GM19455 (cell line): Measurements from ENCODE around the gene SPATA2.

Experiments used
- ATAC-seq: cut with Tn5 transposase; IDR thresholded peaks from one replicate; pipeline ENCODE4 v1.9.1; 2021; ENCODE audit not compliant: unreplicated experiment

The SPATA2 gene

DNA sequence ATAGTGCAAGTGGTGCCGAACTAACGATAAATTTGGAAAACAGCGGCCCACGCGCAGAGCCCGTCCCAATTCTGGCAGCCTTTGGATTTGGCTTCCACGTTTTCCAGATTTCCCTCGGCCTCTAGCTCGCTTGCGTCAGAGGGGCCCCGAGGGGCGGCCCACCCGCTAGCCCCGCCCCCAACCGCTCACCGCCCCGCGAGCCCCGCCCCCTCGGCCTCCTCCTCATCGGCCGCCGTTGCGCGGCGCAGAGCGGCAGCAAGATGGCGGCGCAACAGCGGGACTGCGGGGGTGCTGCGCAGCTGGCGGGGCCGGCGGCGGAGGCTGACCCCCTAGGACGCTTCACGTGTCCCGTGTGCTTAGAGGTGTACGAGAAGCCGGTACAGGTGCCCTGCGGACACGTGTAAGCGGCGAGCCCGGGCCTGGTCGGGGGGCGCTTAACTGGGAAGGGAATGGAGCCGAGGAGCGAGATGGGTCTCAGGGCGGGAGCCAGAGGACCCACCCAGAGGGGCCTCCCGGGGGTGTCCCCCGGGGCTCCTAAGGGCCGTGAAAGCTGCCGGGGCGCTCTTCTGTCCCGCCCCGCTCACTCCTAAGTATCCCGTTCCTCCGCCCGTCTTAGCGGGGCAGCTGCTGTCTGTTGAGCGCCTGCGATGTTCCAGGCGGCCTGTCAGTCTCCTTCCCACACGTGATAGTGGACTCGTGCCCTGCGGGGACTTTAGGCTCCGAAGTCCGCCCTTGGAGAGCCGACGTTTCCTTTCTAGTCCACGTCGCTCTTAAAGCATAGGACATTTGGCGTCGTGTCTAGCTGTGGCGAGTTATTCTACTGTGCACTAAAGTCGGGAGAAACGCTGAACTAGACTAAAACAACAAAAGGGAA lies 21.1 kb upstream of the SPATA2 start, which contains the start of gene RNF114:
Gene RNF114, plus strand, starts transcription at position 245 of the 874 bp plus-strand sequence. Its CDS starts 16 bp downstream, at position 261.
- ATAC-seq, result peak; percentile 70

DNA sequence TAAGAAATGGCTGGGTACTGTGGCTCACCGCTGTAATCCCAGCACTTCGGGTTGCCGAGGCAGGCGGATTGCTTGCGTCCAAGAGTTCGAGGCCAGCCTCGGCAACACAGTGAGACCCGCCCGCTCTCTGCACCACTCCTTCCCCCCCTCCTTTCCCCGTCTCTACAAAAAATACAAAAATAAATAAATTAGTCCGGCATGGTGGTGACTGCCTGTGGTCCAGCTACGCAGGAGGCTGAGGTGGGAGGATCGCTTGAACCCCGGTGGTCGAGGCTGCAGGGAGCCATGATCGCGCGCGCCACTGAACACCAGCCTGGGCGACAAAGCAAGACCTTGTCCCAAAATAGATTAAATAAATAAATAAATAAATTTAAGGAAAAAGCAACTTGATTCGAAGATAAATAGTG lies 20.4 kb upstream of the SPATA2 start:
- ATAC-seq, result no peak

DNA sequence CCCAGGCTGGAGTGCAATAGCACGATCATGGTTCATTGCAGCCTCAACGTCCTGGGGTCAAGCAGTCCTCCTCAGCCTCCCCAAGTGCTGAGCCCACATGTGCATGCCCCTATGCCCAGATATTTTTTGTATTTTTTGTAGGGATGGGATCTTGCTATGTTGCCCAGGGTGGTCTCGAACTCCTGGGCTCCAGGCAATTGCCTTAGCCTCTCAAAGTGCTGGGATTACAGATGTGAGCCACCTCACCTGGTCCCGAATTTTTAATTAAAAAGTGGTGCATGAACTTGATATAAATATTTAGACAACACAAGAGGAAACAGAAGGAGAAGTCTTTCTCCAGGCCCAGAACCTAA lies 13.8 kb upstream of the SPATA2 start:
- ATAC-seq, result no peak

DNA sequence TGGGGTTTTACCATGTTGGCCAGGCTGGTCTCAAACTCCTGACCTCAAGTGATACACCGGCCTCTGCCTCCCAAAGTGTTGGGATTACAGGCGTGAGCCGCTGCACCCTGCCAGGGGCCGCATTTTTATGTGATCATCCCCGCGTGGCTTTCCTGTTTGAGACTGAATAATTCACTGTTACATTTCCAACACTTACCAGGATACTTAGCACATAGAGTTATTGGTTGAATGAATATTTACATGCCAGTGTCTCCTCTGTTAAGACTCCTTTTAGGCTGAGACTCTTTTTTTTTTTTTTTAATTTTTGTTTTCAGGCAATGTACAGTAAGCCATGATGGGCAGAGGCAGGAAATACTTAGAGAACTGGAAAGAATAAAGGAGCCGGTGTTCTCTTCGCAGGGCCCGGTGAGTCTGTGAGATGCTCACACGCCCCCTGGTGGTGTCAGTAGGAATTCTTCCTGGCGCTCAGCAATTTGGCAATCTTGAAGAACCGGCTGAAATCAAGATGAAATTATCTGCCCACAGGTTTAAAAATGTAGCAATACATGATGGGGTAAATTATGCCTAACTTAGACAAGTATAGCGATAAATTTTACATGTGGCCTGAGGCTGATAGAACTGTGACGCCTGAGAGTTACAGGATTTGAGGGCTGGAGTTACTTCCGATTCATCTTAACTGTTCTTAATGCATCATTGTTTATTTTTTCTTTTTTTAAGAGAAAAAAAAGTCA lies 13.2 kb upstream of the SPATA2 start:
- ATAC-seq, result no peak

DNA sequence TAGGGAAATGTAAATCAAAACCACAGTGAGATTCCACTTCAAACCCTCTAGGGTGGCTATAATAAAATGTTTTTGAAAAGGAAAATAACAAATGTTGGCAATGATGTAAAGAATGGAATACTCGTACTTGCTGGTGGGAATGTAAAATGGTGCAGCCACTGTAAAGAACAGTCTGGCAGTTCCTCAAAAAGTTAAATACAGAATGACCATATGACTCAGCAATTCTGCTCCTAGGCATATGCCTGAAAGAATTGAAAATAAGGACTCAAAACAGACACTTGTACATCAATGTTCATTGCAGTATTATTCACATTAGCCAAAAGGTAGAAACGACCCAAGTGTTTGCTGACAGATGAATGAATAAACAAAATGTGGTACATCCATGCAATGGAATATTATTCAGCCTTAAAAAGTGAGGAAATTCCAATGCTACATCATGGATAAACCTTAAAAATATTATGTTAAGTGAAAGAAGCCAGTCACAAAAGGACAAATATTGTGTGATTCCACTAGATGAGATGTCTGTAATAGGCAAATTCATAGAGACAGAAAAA lies 10.6 kb upstream of the SPATA2 start:
- ATAC-seq, result no peak

DNA sequence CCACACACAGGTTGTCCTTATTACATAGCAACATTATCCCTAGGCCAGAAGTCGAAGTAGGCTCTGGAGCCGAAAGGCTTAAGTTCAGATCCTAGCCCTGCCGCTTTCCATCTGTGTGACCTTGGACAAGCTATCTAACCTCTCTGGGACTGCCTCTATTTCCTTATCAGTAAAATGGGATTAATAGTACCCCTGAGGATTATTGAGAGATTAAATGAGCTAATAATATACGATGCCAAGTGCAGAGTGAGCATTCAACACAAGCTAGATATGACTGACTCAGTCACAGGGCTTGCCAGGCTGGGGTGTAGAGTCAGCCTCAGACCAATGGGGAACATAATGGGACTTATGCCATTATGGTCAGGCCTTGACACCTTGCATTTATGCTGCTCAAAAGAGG lies 8.9 kb upstream of the SPATA2 start:
- no peak for ATAC-seq

DNA sequence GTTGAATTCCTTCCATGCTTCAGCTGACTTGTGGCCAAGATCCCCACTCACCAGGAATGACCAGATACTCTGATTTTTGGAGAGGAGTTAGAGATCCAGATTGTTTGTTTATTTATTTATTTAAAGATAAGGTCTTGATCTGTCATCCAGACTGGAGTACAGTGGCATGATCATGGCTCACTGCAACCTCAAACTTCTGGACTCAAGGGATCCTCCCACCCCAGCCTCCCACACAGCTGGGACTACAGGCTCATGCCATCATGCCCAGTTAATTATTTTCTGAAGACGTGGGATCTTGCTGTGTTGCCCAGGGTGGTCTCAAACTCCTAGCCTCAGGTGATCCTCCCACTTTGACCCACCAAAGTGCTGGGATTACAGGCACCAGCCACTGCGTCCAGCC lies 4.1 kb upstream of the SPATA2 start:
- ATAC-seq, result no peak

DNA sequence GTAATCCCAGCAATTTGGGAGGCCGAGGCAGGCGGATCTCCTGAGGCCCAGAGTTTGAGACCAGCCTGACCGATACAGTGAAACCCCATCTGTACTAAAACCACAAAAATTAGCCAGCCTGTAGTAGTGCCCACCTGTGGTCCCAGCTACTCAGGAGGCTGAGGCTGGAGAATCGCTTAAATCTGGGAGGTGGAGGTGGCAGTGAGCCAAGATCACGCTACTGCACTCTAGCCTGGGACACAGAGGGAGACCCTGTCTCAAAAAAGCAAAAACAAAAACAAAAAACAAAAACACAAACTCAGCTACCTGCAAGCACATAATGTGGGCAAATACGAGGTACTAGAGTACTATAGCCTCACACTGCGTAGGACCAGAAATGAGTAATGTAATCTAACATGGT lies 3.7 kb upstream of the SPATA2 start:
- ATAC-seq, result no peak

DNA sequence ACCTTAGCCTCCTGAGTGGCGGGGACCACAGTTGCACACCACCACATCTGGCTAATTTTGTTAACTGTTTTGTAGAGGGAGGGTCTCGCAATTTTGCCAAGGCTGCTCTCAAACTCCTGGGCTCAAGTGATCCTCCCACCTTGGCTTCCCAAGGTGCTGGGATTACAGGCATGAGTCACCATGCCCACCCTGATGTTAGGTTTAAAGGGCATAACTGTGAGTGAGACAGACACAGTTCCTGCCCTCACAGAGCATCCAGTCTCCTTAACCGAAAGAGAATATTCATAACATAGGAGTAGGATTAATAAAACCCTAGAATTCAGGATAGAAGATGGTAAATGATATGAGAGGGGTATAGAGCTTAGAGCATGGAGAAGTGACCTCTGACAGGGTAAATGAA lies 3.1 kb upstream of the SPATA2 start:
- no peak for ATAC-seq

DNA sequence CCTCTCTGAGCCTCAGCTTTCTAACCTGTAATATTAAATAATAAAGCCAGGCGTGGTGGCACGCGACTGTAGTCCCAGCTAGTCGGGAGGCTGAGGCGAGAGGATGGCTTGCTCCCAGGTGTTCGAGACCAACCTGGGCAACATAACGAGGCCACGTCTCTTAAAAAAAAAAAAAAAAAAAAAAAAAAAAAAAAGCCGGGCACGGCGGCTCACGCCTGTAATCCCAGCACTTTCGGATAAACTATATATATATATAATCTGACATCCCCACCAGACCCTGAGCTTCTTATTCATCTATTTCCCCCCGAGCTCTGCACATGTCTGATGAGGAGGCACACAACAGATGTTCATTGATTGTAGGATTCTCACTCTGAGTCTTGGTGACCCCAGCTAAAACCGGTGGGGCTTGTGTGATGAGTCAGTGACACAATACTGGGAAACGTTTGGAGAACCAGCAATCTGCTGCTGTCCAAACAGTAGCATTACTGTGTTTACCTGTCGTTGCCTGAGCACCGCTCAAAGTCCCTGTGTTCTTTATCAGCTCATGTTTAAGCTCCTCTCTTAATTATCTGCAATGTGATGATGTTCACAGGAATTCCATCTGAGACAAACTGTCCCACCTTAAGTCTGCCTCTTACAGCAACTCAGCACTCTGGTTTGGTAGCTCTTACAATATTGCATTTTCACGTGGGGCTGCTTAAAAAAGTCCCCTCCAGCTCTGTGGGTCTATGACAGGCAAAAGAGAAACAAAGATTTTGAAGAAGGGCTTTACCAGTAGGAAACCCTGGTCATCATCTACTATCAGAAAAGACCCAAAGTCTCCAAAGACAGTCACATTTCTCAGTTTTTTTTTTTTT lies 1.0 kb upstream of the SPATA2 start:
- no peak for ATAC-seq

DNA sequence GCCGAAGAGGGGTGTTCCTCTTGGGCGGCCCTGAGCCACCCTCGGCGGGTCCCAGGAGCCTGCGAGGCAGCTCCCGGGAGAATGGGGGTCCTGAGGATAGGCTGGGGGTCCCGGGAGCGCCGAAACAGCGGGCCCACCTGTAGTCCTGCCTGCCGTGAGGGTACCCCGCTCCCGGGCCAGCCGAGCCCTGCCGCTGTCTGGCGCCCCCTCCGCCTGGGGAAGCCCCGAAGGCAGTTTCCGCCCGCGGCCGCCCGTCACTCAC lies 280 bp downstream of the SPATA2 start:
- ATAC-seq, result peak; percentile 3

DNA sequence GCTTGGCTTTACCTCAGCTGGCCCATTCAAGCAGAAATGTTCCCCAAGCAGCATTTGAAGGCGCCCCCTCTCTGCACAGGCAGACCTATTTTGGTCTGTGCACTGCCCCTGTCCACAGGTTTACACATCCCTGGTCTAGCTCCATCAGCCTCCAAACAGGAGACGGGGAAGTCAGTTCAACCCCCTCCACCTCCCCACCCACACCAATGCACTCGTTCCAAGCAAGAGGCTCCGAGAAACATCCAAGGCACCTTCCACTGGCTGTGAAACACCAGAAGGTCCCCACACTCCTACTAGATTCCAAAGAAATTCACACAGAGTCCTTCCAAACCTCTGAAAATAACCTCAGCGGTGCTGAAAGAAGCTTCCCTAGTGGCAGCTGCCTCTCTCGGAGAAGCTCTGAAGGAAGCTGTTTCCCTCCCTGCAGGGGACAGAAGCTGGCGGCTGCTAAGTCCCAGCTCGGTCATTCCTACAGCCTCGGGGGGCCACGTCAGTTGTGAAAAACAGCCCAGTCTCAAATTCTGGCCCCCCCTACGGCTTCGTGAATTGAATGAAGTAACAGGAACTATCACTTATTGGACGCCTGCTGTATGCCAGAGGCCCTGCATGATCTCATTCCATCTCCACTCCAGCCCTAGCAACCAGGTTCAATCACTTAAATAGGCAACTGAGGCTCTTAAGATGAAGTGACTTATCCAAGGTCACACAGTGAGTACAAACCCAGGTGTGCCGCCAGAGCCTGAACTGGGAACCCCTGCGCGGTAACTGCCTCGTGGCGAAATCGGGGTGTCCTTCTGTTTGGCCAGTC lies 815 bp downstream of the SPATA2 start:
- no peak for ATAC-seq

DNA sequence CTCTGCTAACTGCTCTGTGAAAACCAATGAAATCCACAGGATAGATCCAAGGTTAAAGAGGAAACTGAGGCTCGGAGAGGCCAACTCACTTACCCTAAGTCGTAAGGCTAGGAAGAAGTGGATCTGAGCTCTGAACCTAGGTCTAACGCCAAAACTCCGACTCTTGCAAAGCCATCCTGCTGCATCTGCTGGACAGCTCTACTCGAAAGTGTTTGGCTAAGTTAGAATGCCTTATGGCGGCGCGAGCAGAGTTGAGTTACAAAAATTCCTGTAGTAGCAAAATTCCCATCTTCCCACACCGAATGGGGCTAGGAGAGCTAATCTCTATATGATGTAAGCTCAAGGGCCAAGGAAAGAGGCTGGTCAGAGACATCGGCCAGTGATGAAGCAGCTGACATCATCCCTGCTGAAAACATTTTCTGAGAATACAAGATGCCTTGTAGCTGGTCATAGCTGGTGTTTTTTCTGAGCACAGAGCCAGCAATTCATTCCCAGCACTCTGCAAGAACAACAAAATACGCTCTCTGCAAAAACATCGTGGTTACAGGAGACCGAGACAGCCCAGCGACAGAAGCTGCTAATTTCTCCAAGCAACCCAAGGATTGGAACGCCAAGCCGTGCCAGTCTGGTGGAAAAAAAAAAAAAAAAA lies 1.8 kb downstream of the SPATA2 start:
- no peak for ATAC-seq

DNA sequence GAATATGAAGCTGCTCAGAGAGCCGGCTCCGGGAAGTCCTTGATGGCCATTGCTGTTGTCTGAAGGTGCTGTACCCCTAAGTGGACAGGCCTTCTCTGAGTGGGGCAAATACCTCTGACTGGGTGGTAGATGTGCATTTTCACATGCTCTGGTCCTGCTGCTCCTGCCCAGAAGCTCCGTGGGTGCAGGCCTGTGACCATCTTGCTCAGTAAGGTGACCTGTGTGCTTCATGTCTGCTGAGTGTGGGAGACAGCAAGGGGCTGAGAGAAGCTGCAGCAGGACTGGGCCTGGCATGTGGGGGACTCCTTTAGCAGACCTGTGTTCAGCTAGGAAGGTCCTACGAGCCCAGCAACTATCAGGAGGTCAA lies 5.0 kb downstream of the SPATA2 start:
- no peak for ATAC-seq

DNA sequence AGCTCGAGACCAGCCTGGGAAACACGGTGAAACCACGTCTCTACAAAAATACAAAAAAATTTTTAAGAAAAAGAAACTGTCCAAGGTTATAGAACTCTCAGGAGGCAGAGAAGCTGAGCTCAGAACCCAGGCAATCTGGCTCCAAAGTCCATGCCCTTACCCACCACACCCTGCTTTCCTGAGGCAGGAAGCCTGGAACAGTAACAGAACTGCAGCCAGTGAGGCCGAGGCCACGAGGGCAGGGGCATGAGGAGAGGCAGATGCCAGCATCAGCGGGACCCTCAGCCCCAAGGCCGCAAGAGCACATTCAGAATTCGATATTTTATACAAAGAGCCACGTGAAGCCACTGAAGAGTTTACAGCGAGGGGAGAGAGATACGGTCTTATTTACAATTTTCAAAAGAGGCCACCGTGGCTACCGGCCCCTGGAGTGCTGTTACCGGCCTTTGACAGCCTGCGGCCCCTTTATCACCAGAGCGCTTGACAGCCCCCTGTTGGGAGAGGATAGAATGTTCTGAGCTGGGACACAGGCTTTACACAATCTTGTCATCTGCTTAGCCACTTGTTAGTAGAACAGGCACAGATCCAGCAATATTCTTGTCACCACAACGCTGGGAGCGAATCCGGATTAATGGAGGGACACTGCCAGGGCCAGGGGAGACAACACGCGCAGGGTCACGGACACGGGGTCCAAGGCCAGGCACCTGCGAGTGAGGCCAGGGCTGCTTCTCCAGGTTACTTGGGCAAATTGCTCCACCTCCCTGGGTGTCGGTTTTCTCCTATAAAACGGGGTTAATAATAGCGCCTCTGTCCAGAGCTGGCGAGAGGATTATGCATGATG lies 5.6 kb downstream of the SPATA2 start:
- ATAC-seq, result no peak

DNA sequence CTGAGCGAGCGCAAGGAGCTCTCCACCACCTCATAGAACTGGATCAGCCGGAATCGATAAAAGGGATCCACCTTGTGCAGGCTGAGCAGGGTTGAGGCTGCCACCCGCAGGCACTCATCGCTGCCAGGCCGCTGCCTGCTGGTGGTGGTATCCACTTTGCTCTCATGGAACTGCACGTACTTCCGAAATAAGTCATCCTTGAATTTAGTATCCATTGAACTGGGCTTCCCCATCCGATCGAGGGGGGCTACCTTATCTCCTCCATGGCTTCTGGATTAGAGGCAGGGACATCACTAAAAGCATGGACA lies 7.1 kb downstream of the SPATA2 start:
- ATAC-seq, result no peak

DNA sequence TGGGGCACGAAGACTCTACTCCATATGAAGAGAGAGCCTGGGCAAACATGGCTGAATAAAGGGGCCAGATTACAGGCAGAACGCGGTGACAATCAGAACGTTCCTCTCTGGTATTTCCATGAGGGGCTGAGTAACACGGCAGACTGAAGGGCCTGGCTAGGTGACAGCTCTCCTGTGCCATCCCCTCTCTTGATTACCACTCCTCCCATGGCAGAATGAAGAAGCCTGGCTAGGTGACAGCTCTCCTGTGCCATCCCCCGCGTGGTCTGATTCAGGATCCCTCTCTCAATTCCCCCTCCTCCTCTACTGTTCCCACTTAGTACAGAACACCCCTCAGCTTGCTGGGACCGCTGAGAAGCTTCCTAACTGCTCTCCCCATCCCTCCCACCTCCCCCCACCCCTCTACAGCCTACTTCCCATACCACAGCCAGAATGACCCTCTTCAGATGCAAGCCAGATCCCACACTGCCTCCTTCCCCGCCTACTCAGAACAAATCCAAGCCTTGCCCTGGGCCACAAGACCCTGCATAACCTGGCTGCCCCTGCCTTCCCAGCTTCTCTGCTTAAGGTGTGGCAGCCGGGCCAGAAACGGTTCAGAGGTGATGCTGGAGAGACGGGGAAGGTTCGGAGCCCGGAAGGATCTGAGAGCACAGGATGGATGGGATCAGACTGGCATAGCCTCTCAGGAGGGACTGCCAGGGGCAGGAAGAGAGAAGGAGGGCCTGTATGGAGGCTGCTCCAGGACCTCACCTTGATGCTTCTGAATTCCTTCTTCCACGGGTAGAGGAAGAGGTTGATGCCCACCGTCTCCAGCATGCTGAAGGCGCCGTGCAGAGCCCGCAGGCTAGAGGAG lies 7.7 kb downstream of the SPATA2 start:
- ATAC-seq, result no peak

DNA sequence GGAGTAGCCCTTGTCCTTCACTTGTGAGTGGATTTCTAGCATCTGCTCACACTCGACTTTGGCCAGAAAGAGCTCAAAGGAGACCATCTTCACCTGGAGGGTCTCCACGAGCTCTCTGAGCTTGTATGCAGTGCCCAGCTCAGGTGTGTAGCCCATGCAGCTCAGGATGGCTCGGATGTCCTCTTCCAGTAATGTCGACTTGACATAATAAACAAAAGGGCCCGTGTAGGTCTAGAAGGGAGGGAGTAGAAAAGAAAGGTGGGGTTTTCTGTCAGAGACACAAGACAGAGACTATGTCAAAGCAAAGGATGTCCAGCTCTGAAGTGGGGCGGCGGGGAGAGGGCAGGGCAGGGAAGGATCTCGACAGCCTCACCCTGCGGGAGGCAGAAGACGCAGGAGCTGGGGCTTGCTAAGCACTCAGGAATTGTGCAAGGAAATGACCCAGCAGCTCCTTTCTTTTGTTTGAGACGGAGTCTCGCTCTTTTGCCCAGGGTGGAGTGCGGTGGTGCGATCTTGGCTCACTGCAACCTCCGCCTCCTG lies 8.6 kb downstream of the SPATA2 start:
- no peak for ATAC-seq
